ENCODE measurements around the gene CNTNAP2. TPM values are rescaled to one million over a fixed set of nuclear protein-coding genes. Genes with fewer than 3 reads are reported as not detected.

CNTNAP2 gene
- total and polyA plus RNA-seq, 8 donors = 0.09 to 1.1 (median 0.38) TPM

GRCh38 chr7:147978201-147978600, 1861.6 kb downstream of the CNTNAP2 start:
- intact Hi-C loops (cut with DNase I) = no loop called here
- Histone ChIP-seq H3K9me3 (no peaks in the 10 kb centered on the region), H3K27me3 (no peaks in the 10 kb centered on the region), H3K4me3 (no peak overlapping the region), H3K36me3 (no peaks in the 10 kb centered on the region), H3K27ac (no peak overlapping the region), H3K4me1 (no peaks in the 10 kb centered on the region)
- FAIRE-seq (no peak), ATAC-seq (no peak), DNase-seq (no peak)
- no peak for TF ChIP-seq CTCF (IDR thresholded peaks at IDR 0.05)
- WGBS, 2 donors = 51 to 66% methylated on average over 2 of the region's 2 CpGs

GRCh38 chr7:147978651-147979050, 1862.0 kb downstream of the CNTNAP2 start:
- ATAC-seq (no peak), DNase-seq (no peak), FAIRE-seq (no peak)
- 53 to 66% methylated on average over 5 of the region's 5 CpGs for WGBS, 2 donors
- no peaks in the 10 kb centered on the region for H3K36me3 ChIP-seq
- TF ChIP-seq CTCF (IDR thresholded peaks at IDR 0.05) = no peak
- H3K4me1 ChIP-seq = no peaks in the 10 kb centered on the region
- H3K9me3 ChIP-seq = no peaks in the 10 kb centered on the region
- H3K4me3 ChIP-seq = no peak overlapping the region
- intact Hi-C loops (cut with DNase I) = no loop called here
- H3K27me3 ChIP-seq = no peaks in the 10 kb centered on the region
- H3K27ac ChIP-seq = no peak overlapping the region

GRCh38 chr7:147980826-147981813, 1864.5 kb downstream of the CNTNAP2 start:
- no peaks in the 10 kb centered on the region for H3K27me3 ChIP-seq
- H3K4me3 ChIP-seq = no peak overlapping the region
- TF ChIP-seq CTCF (IDR thresholded peaks at IDR 0.05) = no peak
- intact Hi-C loops (cut with DNase I) = no loop called here
- FAIRE-seq = no peak
- no peaks in the 10 kb centered on the region for H3K4me1 ChIP-seq
- no peaks in the 10 kb centered on the region for H3K9me3 ChIP-seq
- H3K27ac ChIP-seq = no peak overlapping the region
- no peaks in the 10 kb centered on the region for H3K36me3 ChIP-seq
- no peak for DNase-seq
- ATAC-seq = no peak
- 82 to 87% methylated on average over 4 of the region's 4 CpGs for WGBS, 2 donors

GRCh38 chr7:147982307-147982706, 1865.7 kb downstream of the CNTNAP2 start:
- 29 to 41% methylated on average over 1 of the region's 1 CpG for WGBS, 2 donors
- Histone ChIP-seq H3K9me3 (no peaks in the 10 kb centered on the region), H3K27ac (no peak overlapping the region), H3K27me3 (no peaks in the 10 kb centered on the region), H3K4me1 (no peaks in the 10 kb centered on the region), H3K36me3 (no peaks in the 10 kb centered on the region), H3K4me3 (no peak overlapping the region)
- intact Hi-C loops (cut with DNase I) = no loop called here
- DNase-seq (no peak), FAIRE-seq (no peak), ATAC-seq (no peak)
- TF ChIP-seq CTCF (IDR thresholded peaks at IDR 0.05) = no peak

- Histone ChIP-seq H3K27me3 (no peaks in the 10 kb centered on the region), H3K36me3 (no peaks in the 10 kb centered on the region), H3K4me1 (no peaks in the 10 kb centered on the region), H3K4me3 (no peak overlapping the region), H3K9me3 (no peaks in the 10 kb centered on the region), H3K27ac (no peak overlapping the region)
- FAIRE-seq = no peak
- 42 to 53% methylated on average over 2 of the region's 2 CpGs for WGBS, 2 donors
- TF ChIP-seq CTCF (IDR thresholded peaks at IDR 0.05) = no peak
- DNase-seq = no peak
- ATAC-seq = peak in 1 of 4 donors; percentile 48
- intact Hi-C loops (cut with DNase I) = no loop called here
Measured at GRCh38 chr7:147984265-147984664, 1867.7 kb downstream of the CNTNAP2 start.
